ENCODE data around the gene RHEB.

GRCh38 chr7:151524845-151525244 is 5.2 kb upstream of the RHEB start:
- no peak for TF ChIP-seq OSR1 (CRISPR knock-in tag; IDR thresholded peaks at IDR 0.05)
- no peak for TF ChIP-seq GLIS3 (CRISPR knock-in tag; IDR thresholded peaks at IDR 0.05)
- TF ChIP-seq ZNF565 (CRISPR knock-in tag; conservative IDR thresholded peaks at IDR 0.05; ENCODE audit: low read depth): no peak
- TF ChIP-seq CSRNP3 (CRISPR knock-in tag; IDR thresholded peaks at IDR 0.05): no peak
- TF ChIP-seq PATZ1 (CRISPR knock-in tag; IDR thresholded peaks at IDR 0.05; ENCODE audit: borderline replicate concordance): no peak
- TF ChIP-seq ZFP3 (CRISPR knock-in tag; IDR thresholded peaks at IDR 0.05): no peak
- no peak for TF ChIP-seq RARB (CRISPR knock-in tag; IDR thresholded peaks at IDR 0.05)
- TF ChIP-seq ESRRG (CRISPR knock-in tag; IDR thresholded peaks at IDR 0.05): no peak
